Measurements from ENCODE around the gene TIMM17A.
A peak's percentile ranks its signal among the peaks of the same experiment; 100 is the strongest.

Gene TIMM17A

DNA sequence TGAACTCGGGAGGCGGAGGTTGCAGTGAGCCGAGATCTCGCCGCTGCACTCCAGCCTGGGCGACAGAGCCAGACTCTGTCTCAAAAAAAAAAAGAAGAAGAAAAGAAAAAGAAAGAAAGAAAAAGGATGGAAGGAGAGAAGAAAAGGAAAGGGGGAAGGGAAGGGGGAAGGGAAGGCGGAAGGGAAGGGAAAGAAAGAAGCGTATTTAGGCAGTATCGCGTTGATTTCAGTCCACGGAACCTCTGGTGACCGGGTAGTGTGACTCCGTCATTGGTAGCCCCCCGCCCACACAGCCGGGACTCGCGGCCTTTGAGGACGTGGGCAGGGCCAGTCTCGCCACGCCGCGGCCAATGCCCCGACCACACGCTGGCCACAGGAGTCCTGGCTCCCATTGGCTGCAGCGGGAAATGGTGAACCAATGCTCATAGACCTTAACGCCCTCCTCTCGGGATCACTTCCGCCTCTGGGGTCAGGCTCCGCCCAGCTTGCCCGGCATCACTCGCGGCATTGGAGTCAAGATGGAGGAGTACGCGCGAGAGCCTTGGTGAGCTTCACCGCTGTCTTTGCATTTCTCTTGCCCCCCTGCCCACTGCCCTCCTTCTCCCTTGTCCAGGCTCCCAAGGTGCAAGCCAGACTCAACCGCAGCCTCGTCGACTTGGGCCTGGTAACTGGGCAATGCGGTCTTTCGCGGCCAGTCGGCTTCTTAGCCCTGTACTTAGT, at the start of gene TIMM17A:
Gene TIMM17A, plus strand, starts transcription at position 495 of the 720 bp plus-strand sequence. Its CDS starts 24 bp downstream, at position 519.
- peak; percentile 92 for DNase-seq (ENCODE audit: low spot score)

DNA sequence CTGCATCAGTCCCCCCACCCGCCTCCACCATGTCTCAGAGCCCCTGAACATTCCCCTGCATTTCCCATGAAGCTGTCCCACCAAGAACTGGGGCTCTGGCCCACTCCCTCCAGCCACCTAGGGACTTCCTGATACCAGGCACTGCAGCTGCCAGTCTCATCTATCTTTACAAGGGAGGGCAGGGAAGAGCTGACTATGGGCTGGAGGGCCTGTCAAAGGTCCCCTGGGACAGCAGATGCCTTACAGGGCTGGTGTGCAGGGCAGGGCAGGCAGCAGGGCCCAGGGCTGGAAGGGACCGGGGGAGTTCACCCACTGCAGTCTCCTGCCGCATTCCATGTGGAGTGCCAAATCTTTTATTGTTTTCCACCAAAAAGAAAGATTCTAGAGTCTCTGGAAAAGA, 49.0 kb upstream of the TIMM17A start:
- no peak for DNase-seq (ENCODE audit: low spot score)

DNA sequence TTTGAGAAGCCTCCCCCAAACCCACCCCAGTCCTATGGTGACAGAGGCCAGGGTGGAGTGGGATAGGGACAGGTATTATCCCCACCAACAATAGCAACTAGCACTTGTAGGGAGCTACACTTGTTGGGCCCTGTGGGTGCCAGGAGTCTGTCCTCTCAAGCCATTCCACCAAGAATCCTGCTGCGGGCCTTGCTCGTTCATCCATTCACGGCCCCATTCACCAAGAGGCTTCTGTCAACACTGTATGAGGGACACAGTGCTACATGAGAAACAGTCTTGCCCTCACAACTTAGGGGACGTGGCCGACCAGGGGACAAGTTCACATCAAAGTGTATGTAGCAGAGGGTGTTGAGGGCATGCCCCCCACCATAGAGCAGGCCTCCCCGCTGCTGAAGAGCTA, 47.7 kb upstream of the TIMM17A start:
- no peak for DNase-seq (ENCODE audit: low spot score)

DNA sequence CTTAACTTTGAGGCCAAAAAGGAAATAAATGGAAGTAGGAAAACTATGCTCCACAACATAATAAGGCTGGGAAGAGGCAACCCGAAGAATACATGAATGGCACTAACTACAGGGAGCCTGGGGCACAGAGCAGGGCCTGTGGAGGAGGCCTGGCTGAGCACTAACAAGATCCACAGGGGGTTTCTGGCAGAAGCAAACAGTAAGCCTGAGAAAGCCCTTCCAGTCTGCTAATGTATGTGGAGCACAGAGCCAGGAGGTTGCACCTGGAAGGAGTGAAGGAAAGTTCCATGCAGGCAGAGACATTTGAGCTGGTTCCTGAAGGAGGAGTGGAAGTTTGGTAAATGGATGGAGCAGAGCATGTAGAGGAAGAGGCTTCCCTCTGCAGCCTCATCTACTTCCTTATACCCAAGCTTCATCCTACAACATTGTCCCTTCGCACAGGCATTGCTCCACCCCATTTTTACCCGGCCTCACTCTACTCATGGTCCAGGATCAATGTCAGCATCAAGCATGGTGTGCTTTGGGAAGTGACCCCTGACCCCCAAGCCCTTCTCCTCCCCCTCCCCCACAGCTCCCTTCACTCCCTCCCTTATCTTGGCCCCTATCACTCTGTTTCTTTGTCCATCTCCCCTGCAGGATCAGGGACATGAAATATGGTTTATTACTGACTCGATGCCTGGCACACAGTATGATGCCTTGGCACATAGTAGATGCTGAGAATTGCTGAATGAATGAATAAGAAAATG, 43.3 kb upstream of the TIMM17A start:
- no peak for DNase-seq (ENCODE audit: low spot score)

- peak; percentile 65 for DNase-seq (ENCODE audit: low spot score)
These were observed 42.5 kb upstream of the TIMM17A start for GRCh38 chr1:201912832-201913231.

GRCh38 chr1:201914456-201915235, 40.7 kb upstream of the TIMM17A start:
- no peak for DNase-seq (ENCODE audit: low spot score)

DNA sequence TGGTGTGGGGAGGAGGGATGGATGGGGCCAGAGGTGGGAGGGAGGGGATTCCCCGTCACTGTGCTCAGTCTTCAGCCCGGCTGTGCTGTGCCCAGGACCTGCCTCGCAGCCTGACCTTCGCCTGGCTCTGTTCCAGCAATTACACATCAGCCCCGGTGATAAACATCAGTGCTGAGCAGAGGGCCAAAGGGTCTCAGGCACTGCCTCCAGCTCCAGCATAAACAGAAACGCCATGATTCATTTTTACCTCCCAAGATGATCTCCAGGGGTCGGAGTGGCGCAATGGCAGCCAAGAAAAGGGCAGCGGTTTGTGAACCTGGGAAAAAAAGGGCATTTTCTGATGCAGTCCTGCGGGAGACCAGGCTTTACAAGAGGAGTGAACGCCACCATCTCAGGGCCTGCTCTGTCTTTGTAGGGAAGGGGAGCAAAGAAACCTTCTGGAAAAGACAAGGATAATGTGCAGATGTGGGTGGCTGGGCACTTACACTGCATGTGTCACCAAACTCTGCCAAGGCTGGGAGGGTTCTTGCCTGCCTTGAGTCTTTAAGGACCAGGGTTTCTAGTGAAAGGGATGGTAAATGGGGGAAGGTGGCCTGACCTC, 38.6 kb upstream of the TIMM17A start:
- peak; percentile 76 for DNase-seq (ENCODE audit: low spot score)

GRCh38 chr1:201917362-201918033, 37.8 kb upstream of the TIMM17A start:
- peak; percentile 60 for DNase-seq (ENCODE audit: low spot score)

- no peak for DNase-seq (ENCODE audit: low spot score)
These were observed 37.0 kb upstream of the TIMM17A start for GRCh38 chr1:201918343-201918742.

DNA sequence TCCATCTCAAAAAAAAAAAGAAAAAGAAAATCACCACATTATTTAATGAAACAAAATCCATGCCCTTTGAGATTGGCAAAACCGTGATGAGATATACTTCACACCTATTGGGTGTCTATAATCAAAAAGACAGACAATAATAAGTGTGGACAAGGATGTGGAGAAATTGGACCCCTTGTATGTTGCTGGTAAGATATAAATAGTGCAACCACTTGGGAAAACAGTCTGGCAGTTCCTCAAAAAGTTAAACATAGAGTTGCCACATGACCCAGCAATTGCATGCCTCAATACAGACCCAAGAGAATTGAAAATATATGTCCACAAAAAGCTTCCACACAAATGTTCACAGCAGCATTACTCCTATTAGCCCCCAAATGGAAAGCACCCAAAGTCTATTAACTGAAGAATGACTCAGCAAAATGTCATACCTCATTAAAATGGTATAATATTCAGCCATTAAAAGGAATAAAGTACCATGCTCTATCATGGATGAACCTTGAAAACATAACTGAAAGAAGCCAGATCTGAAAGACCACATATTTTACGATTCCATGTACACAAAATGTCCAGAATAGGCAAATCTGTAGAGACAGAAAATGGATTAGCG, 33.2 kb upstream of the TIMM17A start:
- DNase-seq (ENCODE audit: low spot score) = no peak

DNA sequence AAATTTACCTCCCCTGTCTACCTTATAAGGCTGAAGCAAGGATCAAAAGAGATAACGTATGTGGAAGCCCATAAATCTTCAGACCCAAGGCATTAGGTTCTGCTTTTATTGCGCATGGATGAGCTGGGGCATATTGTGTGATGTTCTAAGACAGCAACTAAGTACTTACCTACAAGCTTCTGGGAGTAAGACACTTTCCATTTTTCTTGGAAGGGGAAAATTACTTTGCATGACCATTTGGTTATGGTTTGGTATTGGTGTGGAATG, 30.1 kb upstream of the TIMM17A start:
- DNase-seq (ENCODE audit: low spot score) = no peak

- no peak for DNase-seq (ENCODE audit: low spot score)
These were observed 29.2 kb upstream of the TIMM17A start for GRCh38 chr1:201925981-201926645.

DNA sequence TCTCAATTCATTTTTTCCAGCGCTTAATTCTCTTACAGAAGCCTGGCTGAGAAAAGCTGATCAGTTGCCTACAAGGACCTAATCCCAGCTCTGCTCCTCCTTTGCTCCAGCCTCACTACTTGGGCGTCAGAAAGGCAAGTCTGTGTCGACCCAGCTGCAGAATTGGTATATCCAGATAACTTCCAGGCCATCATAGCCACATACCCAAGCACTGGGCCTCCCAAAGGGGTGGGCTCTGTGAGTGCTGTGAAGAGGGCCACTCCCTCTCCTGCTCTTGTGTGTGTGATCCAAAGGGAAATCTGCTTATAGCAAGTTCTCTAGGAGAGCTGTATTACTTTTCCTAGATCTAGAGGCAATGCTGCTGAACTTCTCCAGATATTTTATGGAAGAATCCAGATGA, 27.0 kb upstream of the TIMM17A start:
- no peak for DNase-seq (ENCODE audit: low spot score)

DNA sequence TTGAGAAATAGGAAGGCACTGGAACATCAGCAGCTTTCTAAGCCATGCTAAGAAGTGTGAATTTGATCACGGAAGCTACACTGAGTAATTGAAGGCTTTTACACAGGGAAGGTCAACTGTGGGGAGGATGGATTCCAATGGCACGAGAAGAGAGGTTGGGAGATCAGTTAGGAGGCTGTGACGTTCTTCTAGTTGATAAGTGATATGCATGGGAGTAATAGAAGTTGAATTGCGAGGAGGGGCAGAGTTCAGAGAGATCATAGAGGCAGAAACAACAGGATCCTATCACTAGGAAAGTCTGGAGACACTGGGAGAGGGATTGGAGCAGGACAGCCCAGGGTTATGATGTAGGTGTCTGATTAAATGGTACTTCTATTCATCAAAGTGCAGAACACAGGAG, 25.2 kb upstream of the TIMM17A start:
- DNase-seq (ENCODE audit: low spot score) = no peak

DNA sequence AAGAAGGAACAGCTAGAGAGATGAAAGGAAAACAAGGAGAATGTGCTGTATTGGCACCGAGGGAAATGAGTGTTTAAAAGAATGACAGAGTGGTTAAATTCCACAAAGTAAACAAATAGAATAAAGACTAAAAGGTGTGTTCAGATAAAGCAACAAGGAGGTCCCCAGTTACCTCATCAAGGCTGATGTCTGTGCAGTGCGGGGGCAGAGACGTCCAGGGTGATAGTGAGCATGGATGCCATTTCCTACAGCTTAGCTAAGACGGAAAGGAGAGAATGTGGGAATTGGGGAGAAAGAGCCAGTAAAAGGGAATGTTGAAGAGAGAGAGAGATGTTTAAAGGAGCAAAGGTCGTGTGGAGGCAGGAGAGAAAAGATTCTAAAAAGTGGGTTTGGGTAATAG, 24.5 kb upstream of the TIMM17A start:
- no peak for DNase-seq (ENCODE audit: low spot score)

DNA sequence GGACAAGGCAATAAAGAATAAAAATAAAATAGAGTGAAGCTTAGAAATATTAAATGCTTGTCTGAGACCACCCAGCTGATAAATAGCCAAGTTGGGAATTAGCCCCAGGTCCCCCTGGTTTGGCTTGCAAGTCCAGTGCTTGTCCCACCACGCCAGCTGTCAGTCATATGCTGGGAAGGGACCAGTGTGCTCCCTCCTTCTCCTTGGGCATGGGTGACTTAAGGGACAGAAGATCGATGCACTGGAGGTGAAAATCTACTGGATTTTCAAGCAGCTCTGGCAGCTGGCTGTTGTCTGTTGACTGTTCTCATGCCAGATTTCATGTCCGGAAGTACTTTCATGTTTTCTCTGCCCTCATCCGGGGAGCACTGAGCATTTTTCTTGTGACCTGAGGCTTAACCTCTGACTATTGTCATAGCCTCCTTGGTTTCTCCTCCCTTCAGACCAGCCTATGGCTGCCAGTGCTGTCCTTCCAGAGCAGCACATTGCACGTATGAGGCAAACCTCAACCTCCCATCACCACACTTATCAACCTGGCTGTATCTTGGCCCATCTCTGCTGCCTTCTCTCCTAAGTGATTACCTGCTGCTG, 21.4 kb upstream of the TIMM17A start:
- DNase-seq (ENCODE audit: low spot score) = no peak

DNA sequence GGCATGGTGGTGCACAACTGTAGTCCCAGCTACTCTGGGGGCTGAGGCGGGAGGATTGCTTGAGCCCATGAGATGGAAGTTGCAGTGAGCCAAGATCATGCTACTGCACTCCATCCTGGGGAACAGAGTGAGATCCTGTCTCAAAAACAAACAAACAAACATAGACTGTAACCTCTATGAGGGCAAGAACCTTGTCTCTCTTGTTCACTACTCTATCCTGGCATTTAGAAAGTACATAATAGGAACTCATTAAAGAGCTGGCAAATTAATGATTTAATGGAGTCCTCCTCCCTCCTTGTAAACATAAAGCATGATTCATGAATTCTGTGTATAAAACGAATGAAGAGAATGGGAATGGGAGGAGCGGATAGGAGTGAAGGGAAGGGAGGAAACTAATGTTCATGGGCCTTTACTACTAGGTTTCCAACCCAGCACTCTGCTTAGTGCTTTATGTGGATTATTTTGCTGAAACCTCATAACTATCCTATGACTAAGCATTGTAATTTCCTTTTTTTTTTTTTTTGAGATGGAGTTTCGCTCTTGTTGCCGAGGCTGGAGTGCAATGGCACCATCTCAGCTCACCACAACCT, 17.6 kb upstream of the TIMM17A start:
- DNase-seq (ENCODE audit: low spot score) = peak; percentile 63

DNA sequence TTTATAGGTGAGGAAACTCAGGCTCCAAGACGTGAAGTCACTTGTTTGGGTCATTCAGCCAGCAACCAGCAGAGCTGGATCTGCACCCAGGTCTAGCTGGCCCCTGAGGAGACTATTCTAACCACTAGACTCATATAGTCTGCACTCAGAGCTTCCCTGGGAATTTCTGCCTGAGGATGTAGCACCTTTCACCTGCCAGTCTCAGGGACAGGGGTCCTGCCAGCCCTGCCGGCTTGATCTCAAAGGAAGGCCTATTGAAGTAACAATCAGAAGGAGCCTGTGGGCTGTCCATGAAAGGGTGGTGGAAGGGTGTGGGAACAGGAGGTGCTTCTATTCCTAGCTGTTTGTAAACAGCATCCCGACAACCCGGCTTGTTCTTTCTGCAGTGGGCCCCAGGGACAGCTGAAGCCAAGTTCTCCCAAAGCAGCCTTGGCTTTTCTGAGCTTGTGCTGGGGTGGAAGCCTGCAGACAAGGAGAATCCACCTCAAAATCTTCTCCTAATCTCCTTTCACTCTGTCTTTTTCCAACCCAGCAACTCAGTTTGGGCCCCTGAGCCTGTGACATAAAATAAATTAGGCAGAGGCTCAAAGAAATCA, 16.8 kb upstream of the TIMM17A start:
- DNase-seq (ENCODE audit: low spot score) = no peak

- no peak for DNase-seq (ENCODE audit: low spot score)
These were observed 16.2 kb upstream of the TIMM17A start for GRCh38 chr1:201939148-201939547.

- DNase-seq (ENCODE audit: low spot score) = no peak
These were observed 15.7 kb upstream of the TIMM17A start for GRCh38 chr1:201939574-201939973.

Data from AG08396 (cell line).